Left cardiac atrium (tissue), 4 donors: ENCODE results near the gene IGFBP7. TPM values are rescaled to one million over a fixed set of nuclear protein-coding genes. Genes with fewer than 3 reads are reported as not detected.

Source experiments
- ATAC-seq, 2 donors: fragments of 200-7000 bp; cut with Tn5 transposase; one replicate each; pipeline ENCODE4 v1.9.1; 2020; ENCODE audit warnings: mild to moderate bottlenecking in 2 of 2, moderate library complexity in 2 of 2
- DNase-seq: peaks from one replicate; pipeline ENCODE4 v3.0.0-alpha.2; 2020
- intact Hi-C, 2 donors: fragments of 100-400 bp; cut with DNase I; formaldehyde crosslinking; loops; one replicate each; pipeline versions ENCODE4 v1.14.1 to v1.15.1; 2022 to 2023
- total RNA-seq, 2 donors: library from RNA; stranded (reverse); fragmentation: NEBNext Ultra II Directional; extraction: Animal tissue kit (Norgen Biotek cat#: 25700); gene quantifications; one replicate each; pipeline ENCODE4 v1.2.1, GENCODE V29; 2021
- donor health status: DM: no; HTN: yes; CAD: no.
- donor health status: DM: no; HTN: yes; CAD: no; lungs with severe emphysema.
- donor health status: DM: yes; HTN: yes; CAD: no.
- donor health status: Dilated cardiomyopathy.

The IGFBP7 gene
- total RNA-seq, 2 donors from 2014 or later, result 580 to 792 TPM

DNA sequence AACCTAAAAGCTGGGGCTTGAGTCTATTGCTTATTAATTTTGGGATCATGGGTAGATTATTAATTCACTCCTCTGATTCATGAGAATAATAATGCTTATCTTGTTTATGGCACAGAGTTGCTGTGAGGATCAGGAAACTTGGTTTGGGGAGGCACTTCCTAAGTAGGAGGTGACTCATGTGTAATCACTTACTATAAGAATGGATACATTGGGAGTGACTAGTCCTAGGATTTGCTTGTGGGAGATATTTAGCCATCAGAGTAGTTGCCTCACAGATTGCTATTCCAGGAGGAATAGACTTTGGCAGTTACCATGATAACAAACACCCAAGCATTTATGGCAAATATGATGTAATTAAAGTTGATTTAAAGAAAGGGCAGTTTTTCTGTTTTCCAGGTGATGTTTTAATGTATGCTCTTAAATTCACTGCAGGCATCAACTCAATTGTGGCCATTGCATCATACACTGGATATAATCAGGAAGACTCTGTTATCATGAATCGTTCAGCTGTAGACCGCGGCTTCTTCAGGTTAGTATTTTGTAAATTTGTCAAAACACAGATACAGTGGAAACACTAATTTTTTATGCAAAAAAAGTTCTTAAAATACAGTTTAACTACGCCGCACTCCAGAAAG, 89.6 kb downstream of the IGFBP7 start:
- DNase-seq, result no peak
- peak in 1 of 2 donors; percentile 72 for ATAC-seq
- intact Hi-C loops, result no loop called here

DNA sequence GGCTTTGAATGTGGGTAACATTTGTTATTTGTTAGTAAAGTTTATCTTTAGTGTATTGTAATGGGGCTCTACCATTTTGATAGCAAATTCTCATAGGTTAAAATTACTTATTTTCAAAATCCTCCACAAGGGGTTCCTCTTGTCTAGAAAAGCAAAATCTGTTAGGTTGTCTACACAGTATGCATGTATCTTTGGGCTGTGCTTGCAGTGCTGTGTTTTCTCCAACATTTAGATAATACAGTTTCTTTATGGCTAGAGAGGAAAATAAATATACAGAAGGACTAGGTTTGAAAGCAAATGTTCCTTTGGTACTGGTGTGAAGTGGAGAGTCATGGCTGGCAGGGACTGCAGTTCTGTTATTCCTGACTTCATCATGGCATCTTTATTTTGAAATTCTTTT, 91.2 kb downstream of the IGFBP7 start:
- intact Hi-C loops, result no loop called here
- DNase-seq, result no peak
- peak in 1 of 2 donors; percentile 19 for ATAC-seq

DNA sequence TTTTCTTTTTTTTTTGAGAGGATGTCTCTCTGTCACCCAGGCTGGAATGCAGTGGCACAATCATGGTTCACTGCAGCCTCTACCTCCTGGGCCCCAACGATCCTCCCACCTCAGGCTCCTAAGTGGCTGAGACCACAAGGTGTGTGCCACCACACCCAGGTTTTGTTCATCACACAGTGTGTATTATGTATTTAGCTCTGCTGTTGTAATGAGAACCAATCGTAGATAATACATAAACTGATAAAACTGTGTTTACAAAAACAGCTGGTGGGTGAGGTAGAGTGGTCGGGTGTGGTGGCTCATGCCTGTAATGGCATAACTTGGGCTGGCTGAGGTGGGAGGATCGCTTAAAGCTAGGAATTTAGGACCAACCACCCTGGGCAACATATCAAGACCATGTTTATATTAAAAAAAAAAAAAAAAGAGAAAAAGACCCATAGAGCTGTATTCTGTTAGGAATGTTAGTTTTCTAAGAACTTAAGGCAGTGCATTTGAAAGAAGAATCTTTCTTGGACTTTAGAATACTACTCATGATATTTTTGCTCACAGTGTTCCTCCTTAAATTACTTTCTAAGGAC, 96.6 kb downstream of the IGFBP7 start:
- ATAC-seq, result no peak
- no peak for DNase-seq
- intact Hi-C loops, result no loop called here

DNA sequence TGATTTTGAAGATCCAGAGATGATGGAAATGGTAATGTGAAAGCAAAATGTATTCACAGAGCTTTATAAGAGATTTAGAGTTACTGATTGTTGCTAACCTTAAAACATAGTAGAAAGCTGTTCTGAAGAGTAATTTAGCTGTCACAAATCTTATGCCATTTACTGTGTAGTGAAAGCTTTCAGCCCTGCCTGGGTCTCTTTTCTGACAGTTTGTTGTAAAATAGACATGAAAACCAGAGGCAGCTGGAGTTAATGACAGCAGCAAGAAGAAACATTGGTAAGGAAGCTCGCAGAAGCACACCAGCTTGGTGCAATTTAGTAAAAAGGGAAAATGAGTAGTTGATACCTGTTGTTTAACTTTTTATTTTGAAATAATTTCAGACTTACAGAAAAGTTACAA, 110.4 kb downstream of the IGFBP7 start:
- ATAC-seq, result no peak
- no peak for DNase-seq
- intact Hi-C loops, result no loop called here

GRCh38 chr4:56995525-56995924, 114.7 kb downstream of the IGFBP7 start:
- intact Hi-C loops, result no loop called here
- peak; percentile 68 for DNase-seq
- peak; percentile 96 to 97 for ATAC-seq

- intact Hi-C loops, result no loop called here
- no peak for DNase-seq
Observed at GRCh38 chr4:56990109-56990905, 119.9 kb downstream of the IGFBP7 start.

DNA sequence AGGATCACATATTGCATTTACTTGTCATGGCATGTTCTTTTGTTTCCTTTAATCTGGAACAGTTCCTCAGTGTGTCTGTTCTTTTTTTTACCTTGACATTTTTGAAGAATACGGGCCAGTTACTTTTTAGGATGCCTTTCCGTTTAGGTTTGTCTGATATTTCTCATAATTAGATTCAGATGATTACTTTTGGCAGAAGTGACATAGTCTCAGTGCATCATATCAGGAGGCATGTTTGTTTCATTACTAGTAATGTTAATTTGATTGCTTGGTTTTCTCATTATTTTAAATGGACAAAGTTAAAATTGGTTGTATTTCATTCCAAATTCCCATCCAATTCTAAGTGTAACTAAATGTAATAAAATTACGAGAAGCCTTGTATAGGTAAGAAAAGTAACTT, 123.2 kb downstream of the IGFBP7 start:
- ATAC-seq (no peak), DNase-seq (no peak)
- intact Hi-C loops, result no loop called here

More at GRCh38 chr4:56990109-56990905, 119.9 kb downstream of the IGFBP7 start:
- no peak for ATAC-seq

- DNase-seq, result no peak
- intact Hi-C loops, result no loop called here
- ATAC-seq, result no peak
Observed at GRCh38 chr4:56986192-56986591, 124.0 kb downstream of the IGFBP7 start.

DNA sequence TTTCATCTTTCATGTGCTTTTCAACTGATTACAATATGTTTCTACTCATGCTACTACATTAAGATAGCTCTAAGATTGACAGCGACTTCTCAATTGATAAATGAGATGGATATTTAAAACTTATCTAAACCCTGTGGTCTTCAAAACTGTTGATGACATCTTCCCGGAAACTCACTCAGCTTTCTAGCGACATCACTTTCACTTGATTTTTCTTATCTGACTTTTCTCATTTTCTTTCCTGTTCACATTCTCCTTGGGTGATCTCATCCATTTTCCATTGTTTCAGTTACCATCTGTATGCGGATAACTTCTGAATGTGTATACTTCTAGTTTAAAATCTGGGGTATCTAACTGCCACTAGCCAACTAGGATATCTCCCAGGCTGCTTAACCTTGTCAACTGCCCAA, 128.4 kb downstream of the IGFBP7 start:
- intact Hi-C loops, result no loop called here
- DNase-seq (no peak), ATAC-seq (no peak)

Other genes starting within 250 kb of the IGFBP7 start
- 10 to 100 TPM; 26.2 to 27.9 TPM for gene REST, start 202.5 kb downstream of the IGFBP7 start, total RNA-seq
- 1 to 10 TPM; 8.8 to 9.2 TPM for gene NOA1, start 132.8 kb downstream of the IGFBP7 start, total RNA-seq
- gene POLR2B, start 131.5 kb downstream of the IGFBP7 start, total RNA-seq, result 10 to 100 TPM; 67.0 to 78.4 TPM